HCT116 (cell line): ENCODE data around the gene RANBP9. TPM values are rescaled to one million over a fixed set of nuclear protein-coding genes. Genes with fewer than 3 reads are reported as not detected.

ENCODE experiments used
- ATAC-seq: fragments of 200-7000 bp; cut with Tn5 transposase; 2 replicates; pipeline ENCODE4 v1.9.1; 2020; ENCODE audit warnings: mild to moderate bottlenecking, moderate library complexity
- BruUV-seq: library from RNA; stranded (reverse); fragments of 400-500 nt; replicated peaks from 2 replicates; lab custom pipeline; 2021; lab: Mats Ljungman, UMichigan
- CTCF ChIA-PET: fragments of 300-600 bp; sonication (Branson Sonifier 250); formaldehyde crosslinking; loops from one replicate; lab custom pipeline; 2021; ENCODE audit warnings: antibody characterized with exemption; lab: Charles Lee
- POLR2A ChIA-PET: fragments of 300-600, 350-600 bp; sonication (Branson Sonifier 250); formaldehyde crosslinking; loops from one replicate; lab custom pipeline; 2021; ENCODE audit warnings: antibody characterized with exemption; lab: Charles Lee
- RAD21 ChIA-PET, 2 experiments: fragments of 300-600 bp; sonication (Branson Sonifier 250); formaldehyde crosslinking; loops; one replicate each; lab custom pipeline; 2023; ENCODE audit warnings: low total read pairs in 2 of 2; ENCODE audit not compliant: uncharacterized antibody in 2 of 2, unreplicated experiment in 2 of 2, low non-redundant PET in 1 of 2; lab: Charles Lee
- DNase-seq: peaks from one replicate; pipeline ENCODE4 v3.0.0-alpha.2; 2010; ENCODE audit warnings: low read depth, low spot score
- H2AFZ ChIP-seq: fragments of 200-600 bp; shearing (Covaris generic), sonication (generic); 2 replicates; pipeline ENCODE4 v1.6.1; 2017; ENCODE audit warnings: low read depth, mixed run types, mixed read lengths, antibody characterized with exemption, low read length; ENCODE audit not compliant: poor library complexity, severe bottlenecking
- H3K27ac ChIP-seq: 2 replicates; pipeline ENCODE4 v1.5.1; 2012; ENCODE audit warnings: low read depth, low read length
- H3K27me3 ChIP-seq: fragments of 200-600 bp; sonication (generic); 2 replicates; pipeline ENCODE4 v1.6.1; 2016; ENCODE audit warnings: mixed run types, low read length, mixed read lengths; ENCODE audit not compliant: insufficient read depth
- H3K36me3 ChIP-seq, 2 experiments: fragments of 200-500 bp in 1 of 2; fragments of 200-600 bp in 1 of 2; sonication (Bioruptor generic) in 1 of 2; sonication (generic) in 1 of 2; 2 replicates each; pipeline versions ENCODE4 v1.5.1 to v1.6.1; 2014 to 2016; ENCODE audit warnings: low read length in 2 of 2, inconsistent platforms in 1 of 2, mixed read lengths in 1 of 2, mixed run types in 1 of 2; ENCODE audit not compliant: insufficient read depth in 2 of 2, control insufficient read depth in 1 of 2
- H3K4me1 ChIP-seq, 2 experiments: fragments of 200-600 bp in 1 of 2; sonication (generic) in 1 of 2; 2 replicates each; pipeline versions ENCODE4 v1.5.1 to v1.6.1; 2012 to 2017; ENCODE audit warnings: low read length in 2 of 2, inconsistent platforms in 1 of 2, mild to moderate bottlenecking in 1 of 2, mixed read lengths in 1 of 2, mixed run types in 1 of 2, moderate library complexity in 1 of 2; ENCODE audit not compliant: insufficient read depth in 2 of 2, control insufficient read depth in 1 of 2
- H3K4me2 ChIP-seq: fragments of 200-600 bp; sonication (generic); 2 replicates; pipeline ENCODE4 v1.6.1; 2017; ENCODE audit warnings: mixed run types, low read length, mixed read lengths
- H3K4me3 ChIP-seq, 2 experiments: fragments of 200-600 bp in 1 of 2; sonication (generic) in 1 of 2; replicated peaks in 1 of 2; 2 replicates each; pipeline ENCODE4 v1.5.1; 2011 to 2016; ENCODE audit warnings: low read length in 2 of 2, control low read depth in 1 of 2, low read depth in 1 of 2, mild to moderate bottlenecking in 1 of 2, mixed read lengths in 1 of 2, mixed run types in 1 of 2
- H3K79me2 ChIP-seq: fragments of 200-600 bp; sonication (generic); 2 replicates; pipeline ENCODE4 v1.6.1; 2017; ENCODE audit warnings: mild to moderate bottlenecking, mixed run types, low read length, moderate library complexity, mixed read lengths; ENCODE audit not compliant: insufficient read depth
- H3K9ac ChIP-seq: fragments of 200-600 bp; sonication (generic); 2 replicates; pipeline ENCODE4 v1.6.1; 2016; ENCODE audit warnings: low read length, mixed read lengths
- H3K9me2 ChIP-seq: fragments of 200-600 bp; sonication (generic), shearing (Covaris generic); 2 replicates; pipeline ENCODE4 v1.6.1; 2017; ENCODE audit warnings: mixed run types, mild to moderate bottlenecking, moderate library complexity; ENCODE audit not compliant: insufficient read depth
- H3K9me3 ChIP-seq, 2 experiments: fragments of 200-500 bp in 1 of 2; fragments of 200-600 bp in 1 of 2; sonication (Bioruptor generic) in 1 of 2; sonication (generic) in 1 of 2; 2 replicates each; pipeline ENCODE4 v1.6.1; 2014 to 2017; ENCODE audit warnings: low read length in 2 of 2, mixed read lengths in 2 of 2, inconsistent platforms in 1 of 2, low read depth in 1 of 2, mild to moderate bottlenecking in 1 of 2, mixed run types in 1 of 2, moderate library complexity in 1 of 2; ENCODE audit not compliant: control insufficient read depth in 1 of 2, insufficient read depth in 1 of 2
- H4K20me1 ChIP-seq: fragments of 200-600 bp; sonication (generic), shearing (Covaris generic); 2 replicates; pipeline ENCODE4 v1.6.1; 2017; ENCODE audit warnings: mixed run types, mild to moderate bottlenecking, moderate library complexity; ENCODE audit not compliant: insufficient read depth
- CBX3 ChIP-seq: IDR thresholded peaks from 2 replicates; pipeline ENCODE4 v1.6.1; 2012; ENCODE audit warnings: low read depth
- JUND ChIP-seq: IDR thresholded peaks from 2 replicates; pipeline ENCODE4 v1.6.1; 2012
- POLR2A ChIP-seq: IDR thresholded peaks from 2 replicates; pipeline ENCODE4 v1.7.0; 2011; ENCODE audit warnings: borderline replicate concordance; ENCODE audit not compliant: insufficient read depth, insufficient read length; ENCODE audit errors: extremely low read depth
- POLR2AphosphoS5 ChIP-seq: IDR thresholded peaks from 2 replicates; pipeline ENCODE4 v1.6.1; 2011; ENCODE audit warnings: mild to moderate bottlenecking, low read depth, low read length, moderate library complexity
- RAD21 ChIP-seq: IDR thresholded peaks from 2 replicates; pipeline ENCODE4 v1.6.1; 2012; ENCODE audit warnings: low read depth, mild to moderate bottlenecking
- REST ChIP-seq: IDR thresholded peaks from 2 replicates; pipeline ENCODE4 v1.6.1; 2012; ENCODE audit warnings: low read depth
- SRF ChIP-seq: IDR thresholded peaks from 2 replicates; pipeline ENCODE4 v1.6.1; 2012; ENCODE audit warnings: low read depth
- TCF7L2 ChIP-seq: IDR thresholded peaks from 2 replicates; pipeline ENCODE4 v1.7.0; 2011; ENCODE audit warnings: borderline replicate concordance, inconsistent platforms; ENCODE audit not compliant: insufficient read depth, insufficient read length; ENCODE audit errors: extremely low read depth
- ZNF274 ChIP-seq: fragments of 200-500 bp; sonication (Bioruptor generic); IDR thresholded peaks from 2 replicates; pipeline ENCODE4 v1.6.1; 2014; ENCODE audit warnings: mild to moderate bottlenecking, low read depth, low read length, inconsistent platforms
- intact Hi-C: fragments of 100-400 bp; cut with micrococcal nuclease; formaldehyde crosslinking; loops from 2 replicates; pipeline ENCODE4 v1.10.0; 2022
- total RNA-seq: library from RNA; stranded (reverse); gene quantifications from one replicate; pipeline ENCODE4 v1.2.1, GENCODE V29; 2021; ENCODE audit not compliant: unreplicated experiment
- TF ChIP-seq, protein P1 (sequence below), 3 experiments: fragments of 200-600 bp in 1 of 3; sonication (generic) in 1 of 3; IDR thresholded peaks in 2 of 3; conservative IDR thresholded peaks in 1 of 3; 2 replicates each; pipeline ENCODE4 v1.5.1; 2012 to 2017; ENCODE audit warnings: low read depth in 2 of 3, low read length in 2 of 3, antibody characterized with exemption in 1 of 3, borderline replicate concordance in 1 of 3, control low read depth in 1 of 3, mild to moderate bottlenecking in 1 of 3, mixed read lengths in 1 of 3, mixed run types in 1 of 3, moderate library complexity in 1 of 3; ENCODE audit not compliant: insufficient read depth in 1 of 3

Gene RANBP9
- total RNA-seq, 1 experiment from 2014 or later: 48.0 TPM

DNA sequence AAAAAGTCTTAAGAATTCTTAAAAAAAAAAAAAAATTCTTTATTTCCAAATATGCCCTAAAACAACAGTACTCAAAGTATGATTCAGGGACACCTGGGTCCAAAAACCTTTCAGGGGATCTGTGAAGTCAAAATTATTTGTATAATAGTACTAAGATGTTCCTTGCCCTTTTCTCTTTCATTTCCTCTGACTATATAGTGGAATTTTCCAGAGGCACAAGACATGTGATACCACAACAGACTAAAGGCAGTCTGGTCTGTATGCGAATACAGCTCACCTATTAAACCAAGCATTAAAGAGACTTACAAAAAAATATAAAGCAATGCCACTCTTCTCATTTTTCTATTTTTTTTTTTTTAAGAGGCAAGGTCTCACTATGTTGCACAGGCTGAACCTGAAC, 81.1 kb downstream of the RANBP9 start (continued):
- TF ChIP-seq, protein P1, sequence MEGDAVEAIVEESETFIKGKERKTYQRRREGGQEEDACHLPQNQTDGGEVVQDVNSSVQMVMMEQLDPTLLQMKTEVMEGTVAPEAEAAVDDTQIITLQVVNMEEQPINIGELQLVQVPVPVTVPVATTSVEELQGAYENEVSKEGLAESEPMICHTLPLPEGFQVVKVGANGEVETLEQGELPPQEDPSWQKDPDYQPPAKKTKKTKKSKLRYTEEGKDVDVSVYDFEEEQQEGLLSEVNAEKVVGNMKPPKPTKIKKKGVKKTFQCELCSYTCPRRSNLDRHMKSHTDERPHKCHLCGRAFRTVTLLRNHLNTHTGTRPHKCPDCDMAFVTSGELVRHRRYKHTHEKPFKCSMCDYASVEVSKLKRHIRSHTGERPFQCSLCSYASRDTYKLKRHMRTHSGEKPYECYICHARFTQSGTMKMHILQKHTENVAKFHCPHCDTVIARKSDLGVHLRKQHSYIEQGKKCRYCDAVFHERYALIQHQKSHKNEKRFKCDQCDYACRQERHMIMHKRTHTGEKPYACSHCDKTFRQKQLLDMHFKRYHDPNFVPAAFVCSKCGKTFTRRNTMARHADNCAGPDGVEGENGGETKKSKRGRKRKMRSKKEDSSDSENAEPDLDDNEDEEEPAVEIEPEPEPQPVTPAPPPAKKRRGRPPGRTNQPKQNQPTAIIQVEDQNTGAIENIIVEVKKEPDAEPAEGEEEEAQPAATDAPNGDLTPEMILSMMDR (IDR thresholded peaks at IDR 0.05 in 2 of 3, conservative IDR thresholded peaks at IDR 0.05 in 1 of 3; ENCODE audit: borderline replicate concordance in 1 of 3, insufficient read depth in 1 of 3, low read depth in 2 of 3, low read length in 2 of 3): no peak
- no peak for TF ChIP-seq REST
- TF ChIP-seq POLR2A: no peak
- no peak for TF ChIP-seq JUND
- no peak for TF ChIP-seq POLR2AphosphoS5

GRCh38 chr6:13629459-13630116, 82.0 kb downstream of the RANBP9 start:
- Histone ChIP-seq H3K9me2 (no peaks in the 10 kb centered on the region), H4K20me1 (no peaks in the 10 kb centered on the region), H3K36me3 (peaks cover 12 to 19% of the 10 kb centered on the region in 2 experiments; a peak in 2 of 4 replicates), H2AFZ (no peak overlapping the region), H3K4me2 (no peak overlapping the region), H3K4me1 (no peaks in the 10 kb centered on the region), H3K27me3 (no peaks in the 10 kb centered on the region), H3K27ac (no peak overlapping the region), H3K9me3 (no peaks in the 10 kb centered on the region), H3K79me2 (no peaks in the 10 kb centered on the region), H3K9ac (no peak overlapping the region), H3K4me3 (no peak overlapping the region)
- no peak for ATAC-seq
- CTCF ChIA-PET: no interaction called here
- POLR2A ChIA-PET: no interaction called here
- no peak for DNase-seq
- no TSS peak for BruUV-seq
- RAD21 ChIA-PET: no interaction called here
- intact Hi-C loops: no loop called here
- TF ChIP-seq RAD21: no peak
- TF ChIP-seq, protein P1 (IDR thresholded peaks at IDR 0.05 in 2 of 3, conservative IDR thresholded peaks at IDR 0.05 in 1 of 3; ENCODE audit: borderline replicate concordance in 1 of 3, insufficient read depth in 1 of 3, low read depth in 2 of 3, low read length in 2 of 3): no peak
- TF ChIP-seq ZNF274: no peak
- TF ChIP-seq REST: no peak
- no peak for TF ChIP-seq TCF7L2
- TF ChIP-seq CBX3: no peak
- no peak for TF ChIP-seq POLR2A
- TF ChIP-seq SRF: no peak
